B cell (primary cell): ENCODE results near the gene ZNF75A. TPM values are rescaled to one million over a fixed set of nuclear protein-coding genes. Genes with fewer than 3 reads are reported as not detected.
"Not testable (repeated sequence)": the region's sequence is repeated elsewhere in the genome, so short reads cannot be mapped to it uniquely, and the experiment has no call there.

Experiments used
- ATAC-seq: fragments of 200-7000 bp; cut with Tn5 transposase; one replicate; pipeline ENCODE4 v1.10.0; 2021; ENCODE audit warnings: low read depth, mild to moderate bottlenecking, moderate number of reproducible peaks, moderate library complexity
- CTCF ChIA-PET: fragments of 350-600 bp; sonication (Branson Sonifier 250); formaldehyde crosslinking; loops from one replicate; lab custom pipeline; 2021; ENCODE audit warnings: antibody characterized with exemption, inconsistent platforms; lab: Charles Lee
- POLR2A ChIA-PET: fragments of 350-600 bp; sonication (Branson Sonifier 250); formaldehyde crosslinking; loops from one replicate; lab custom pipeline; 2021; ENCODE audit warnings: antibody characterized with exemption; lab: Charles Lee
- DNase-seq: peaks from one replicate; pipeline ENCODE4 v3.0.0; 2013
- H2AFZ ChIP-seq: 2 replicates; pipeline ENCODE4 v1.6.1; 2012; ENCODE audit warnings: mild to moderate bottlenecking, low read depth, low read length; ENCODE audit not compliant: insufficient read depth, poor library complexity, severe bottlenecking
- H3K27ac ChIP-seq, 2 donors: 1 replicate in 1 of 2; 2 replicates in 1 of 2; pipeline ENCODE4 v1.5.1; 2012 to 2013; ENCODE audit warnings: low read length in 2 of 2, mild to moderate bottlenecking in 2 of 2, moderate library complexity in 1 of 2
- H3K27me3 ChIP-seq, 4 experiments: fragments of 200-600 bp in 1 of 4; sonication (generic) in 1 of 4; replicated peaks in 1 of 4; 1 replicate in 2 of 4; 2 replicates in 2 of 4; pipeline versions ENCODE4 v1.6.1 to v1.7.0; 2013 to 2016; ENCODE audit warnings: low read length in 3 of 4, mild to moderate bottlenecking in 2 of 4, mixed read lengths in 1 of 4, moderate library complexity in 1 of 4; ENCODE audit not compliant: insufficient read depth in 4 of 4, control insufficient read depth in 3 of 4; ENCODE audit errors: control extremely low read depth in 1 of 4
- H3K36me3 ChIP-seq, 2 experiments: replicated peaks in 1 of 2; 1 replicate in 1 of 2; 2 replicates in 1 of 2; pipeline versions ENCODE4 v1.6.1 to v1.7.1; 2013; ENCODE audit warnings: low read length in 1 of 2; ENCODE audit not compliant: insufficient read depth in 2 of 2, control insufficient read depth in 1 of 2; ENCODE audit errors: control extremely low read depth in 1 of 2, extremely low read depth in 1 of 2
- H3K4me1 ChIP-seq, 2 donors: fragments of 200-600 bp in 1 of 2; sonication (generic) in 1 of 2; 1 replicate in 1 of 2; 2 replicates in 1 of 2; pipeline versions ENCODE4 v1.5.1 to v1.6.1; 2013 to 2017; ENCODE audit warnings: low read length in 2 of 2; ENCODE audit not compliant: control insufficient read depth in 2 of 2, insufficient read depth in 2 of 2
- H3K4me2 ChIP-seq: replicated peaks from 2 replicates; pipeline ENCODE3; 2012; ENCODE audit warnings: mild to moderate bottlenecking, low read depth, low read length; ENCODE audit not compliant: poor library complexity, severe bottlenecking
- H3K4me3 ChIP-seq, 5 experiments: fragments of 200-600 bp in 1 of 5; sonication (generic) in 1 of 5; 1 replicate in 3 of 5; 2 replicates in 2 of 5; pipeline versions ENCODE4 v1.5.1 to v1.7.0; 2011 to 2016; ENCODE audit warnings: low read length in 4 of 5, mild to moderate bottlenecking in 4 of 5, low read depth in 2 of 5, control low read depth in 1 of 5, moderate library complexity in 1 of 5; ENCODE audit not compliant: insufficient read depth in 1 of 5; ENCODE audit errors: control extremely low read depth in 1 of 5, extremely low read depth in 1 of 5
- H3K79me2 ChIP-seq: fragments of 200-600 bp; sonication (generic); one replicate; pipeline ENCODE4 v1.6.0; 2016; ENCODE audit warnings: low read length; ENCODE audit not compliant: control insufficient read depth, insufficient read depth
- H3K9ac ChIP-seq: fragments of 200-600 bp; sonication (generic); 2 replicates; pipeline ENCODE4 v1.6.1; 2017; ENCODE audit warnings: mild to moderate bottlenecking, low read length, moderate library complexity
- H3K9me3 ChIP-seq, 3 donors: one replicate each; pipeline versions ENCODE4 v1.6.1 to v1.7.1; 2013; ENCODE audit warnings: low read length in 2 of 3; ENCODE audit not compliant: control insufficient read depth in 2 of 3, insufficient read depth in 1 of 3; ENCODE audit errors: control extremely low read depth in 1 of 3
- H4K20me1 ChIP-seq: 2 replicates; pipeline ENCODE4 v1.6.0; 2012; ENCODE audit warnings: mild to moderate bottlenecking, low read length; ENCODE audit not compliant: insufficient read depth, control insufficient read depth, poor library complexity, severe bottlenecking
- H3K27ac Mint-ChIP-seq: one replicate; pipeline ENCODE4 v1.8.0; 2021; ENCODE audit warnings: mixed read lengths
- H3K27me3 Mint-ChIP-seq: one replicate; pipeline ENCODE4 v1.8.0; 2021; ENCODE audit warnings: mixed read lengths
- H3K4me1 Mint-ChIP-seq: one replicate; pipeline ENCODE4 v1.8.0; 2021; ENCODE audit warnings: mixed read lengths
- H3K4me3 Mint-ChIP-seq: one replicate; pipeline ENCODE4 v1.8.0; 2021; ENCODE audit warnings: mixed read lengths
- H3K9me3 Mint-ChIP-seq: one replicate; pipeline ENCODE4 v1.8.0; 2022; ENCODE audit warnings: mixed read lengths; ENCODE audit not compliant: insufficient read depth
- CTCF ChIP-seq: fragments of 200-600 bp; IDR thresholded peaks from one replicate; pipeline ENCODE4 v1.8.0; 2022; ENCODE audit warnings: antibody characterized with exemption, mild to moderate bottlenecking
- EZH2 ChIP-seq: IDR thresholded peaks from 2 replicates; pipeline ENCODE4 v1.6.1; 2012; ENCODE audit warnings: borderline replicate concordance, low read depth, mild to moderate bottlenecking, moderate library complexity, low read length; ENCODE audit not compliant: insufficient read depth, poor library complexity, severe bottlenecking
- WGBS: methylation state at CpG from one replicate; pipeline ENCODE4 v1.1.5; 2013; ENCODE audit warnings: missing lambda C conversion rate; ENCODE audit not compliant: insufficient coverage; 5-methylcytosine and 5-hydroxymethylcytosine counted together
- intact Hi-C: fragments of 100-400 bp; cut with micrococcal nuclease; formaldehyde crosslinking; loops from one replicate; pipeline ENCODE4 v1.10.0; 2022
- polyA plus RNA-seq: library from polyadenylated mRNA; depleted of rRNA; stranded (reverse); fragments of >200 nt; gene quantifications from 2 replicates; pipeline ENCODE4 v1.2.3, GENCODE V29; 2012
- total RNA-seq, 2 donors: library from RNA; stranded (reverse); fragments of 120-200 nt in 1 of 2; gene quantifications; 1 replicate in 1 of 2; 2 replicates in 1 of 2; pipeline versions ENCODE4 v1.2.3 to v1.2.4, GENCODE V29; 2013 to 2022

ZNF75A gene
- total and polyA plus RNA-seq, 2 donors (not counting 1 experiment from before 2014, with no cell fraction given): 31.4 to 111 TPM

GRCh38 chr16:3266873-3267537, 38.3 kb upstream of the ZNF75A start:
- H3K79me2 ChIP-seq: peaks cover 29% of the 10 kb centered on the region
- H3K4me3 Mint-ChIP-seq: no peak overlapping the region
- peaks cover 2 to 16% (median 2%) of the 10 kb centered on the region in 3 donors for H3K9me3 ChIP-seq
- no peak overlapping the region for H3K9ac ChIP-seq
- peaks cover 9 to 18% of the 10 kb centered on the region in 2 donors for H3K4me1 ChIP-seq
- no peak overlapping the region for H3K27ac Mint-ChIP-seq
- no peak overlapping the region for H3K4me3 ChIP-seq
- peaks cover 0 to 17% of the 10 kb centered on the region in 2 experiments for H3K36me3 ChIP-seq
- no peaks in the 10 kb centered on the region for H3K27me3 ChIP-seq
- H3K9me3 Mint-ChIP-seq: no peaks in the 10 kb centered on the region
- CTCF ChIA-PET: interaction anchor here (0.8 to 3.5 kb wide), 9 partner anchors 10 to 192 kb away, joined by 3 to 17 read pairs (median 3); partner anchors contain the start of gene ZNF263
- POLR2A ChIA-PET: interaction anchor here (0.6 to 0.8 kb wide), 4 partner anchors 13 to 1098 kb away, joined by 3 to 8 read pairs (median 4); no protein-coding TSS in a partner anchor
- TF ChIP-seq CTCF: peak; percentile 47
- no peak for TF ChIP-seq EZH2
- intact Hi-C loops: loop anchor here (10.0 kb wide), 2 partner anchors 112 to 1348 kb away; partner anchors contain the start of gene UBALD1
- WGBS: no CpG with 5 or more reads among the region's 5 CpGs
- no peak overlapping the region for H3K4me2 ChIP-seq
- no peak for DNase-seq
- H2AFZ ChIP-seq: no peak overlapping the region
- no peak overlapping the region for H3K27ac ChIP-seq
- peaks cover 11% of the 10 kb centered on the region for H4K20me1 ChIP-seq
- no peak for ATAC-seq
- no peaks in the 10 kb centered on the region for H3K27me3 Mint-ChIP-seq
- peaks cover 28% of the 10 kb centered on the region for H3K4me1 Mint-ChIP-seq

GRCh38 chr16:3268294-3268693, 37.0 kb upstream of the ZNF75A start:
- no peak for TF ChIP-seq CTCF
- TF ChIP-seq EZH2: no peak
- no peak overlapping the region for H2AFZ ChIP-seq
- peaks cover 0 to 17% of the 10 kb centered on the region in 2 experiments for H3K36me3 ChIP-seq
- POLR2A ChIA-PET: interaction anchor here (0.6 kb wide), 2 partner anchors 29 to 52 kb away, joined by 3 to 12 read pairs; no protein-coding TSS in a partner anchor
- H3K9me3 Mint-ChIP-seq: no peaks in the 10 kb centered on the region
- H4K20me1 ChIP-seq: peaks cover 11% of the 10 kb centered on the region
- CTCF ChIA-PET: no interaction called here
- H3K4me3 Mint-ChIP-seq: no peak overlapping the region
- H3K27ac ChIP-seq: no peak overlapping the region
- H3K79me2 ChIP-seq: peaks cover 22% of the 10 kb centered on the region
- peaks cover 5 to 12% of the 10 kb centered on the region in 2 donors for H3K4me1 ChIP-seq
- no peak overlapping the region for H3K4me3 ChIP-seq
- 100% methylated on average over 1 of the region's 1 CpG for WGBS
- no peak overlapping the region for H3K27ac Mint-ChIP-seq
- ATAC-seq: no peak
- H3K4me2 ChIP-seq: no peak overlapping the region
- no peak overlapping the region for H3K9ac ChIP-seq
- peaks cover 2 to 13% (median 2%) of the 10 kb centered on the region in 3 donors for H3K9me3 ChIP-seq
- H3K4me1 Mint-ChIP-seq: peaks cover 20% of the 10 kb centered on the region
- DNase-seq: no peak
- H3K27me3 Mint-ChIP-seq: no peaks in the 10 kb centered on the region
- no peaks in the 10 kb centered on the region for H3K27me3 ChIP-seq
- intact Hi-C loops: loop anchor here (10.0 kb wide), 2 partner anchors 113 to 1347 kb away; partner anchors contain the start of gene UBALD1

- H3K27me3 Mint-ChIP-seq, intact Hi-C loops, H3K9me3 Mint-ChIP-seq, H3K9me3 ChIP-seq, ATAC-seq, H3K27me3 ChIP-seq, H4K20me1 ChIP-seq, H3K27ac ChIP-seq, H3K9ac ChIP-seq, POLR2A ChIA-PET, H3K4me1 Mint-ChIP-seq, H3K4me3 ChIP-seq, H3K27ac Mint-ChIP-seq, H2AFZ ChIP-seq, H3K4me3 Mint-ChIP-seq, H3K4me2 ChIP-seq, H3K4me1 ChIP-seq, DNase-seq: not testable (repeated sequence)
- CTCF ChIA-PET: interaction anchor here (1.1 kb wide), 1 partner anchor 11 kb away, joined by 3 read pairs; no protein-coding TSS in a partner anchor
- peaks cover 0 to 17% of the 10 kb centered on the region in 2 experiments for H3K36me3 ChIP-seq
- no CpG with 5 or more reads among the region's 5 CpGs for WGBS
- peaks cover 21% of the 10 kb centered on the region for H3K79me2 ChIP-seq
Observed at GRCh38 chr16:3270718-3271117, 34.6 kb upstream of the ZNF75A start.
